Stimulated activated CD4-positive, alpha-beta T cell treated with anti-CD3 and anti-CD28 coated beads, Interleukin-4, amount 100 ng/mL, for 4 hours (primary cell): ENCODE data around the gene NUBP1.
"Not testable (repeated sequence)": the region's sequence is repeated elsewhere in the genome, so short reads cannot be mapped to it uniquely, and the experiment has no call there.

ENCODE experiments used
- DNase-seq, 2 experiments: peaks; one replicate each; pipeline ENCODE4 v3.0.0-alpha.2; 2020

NUBP1 gene

DNA sequence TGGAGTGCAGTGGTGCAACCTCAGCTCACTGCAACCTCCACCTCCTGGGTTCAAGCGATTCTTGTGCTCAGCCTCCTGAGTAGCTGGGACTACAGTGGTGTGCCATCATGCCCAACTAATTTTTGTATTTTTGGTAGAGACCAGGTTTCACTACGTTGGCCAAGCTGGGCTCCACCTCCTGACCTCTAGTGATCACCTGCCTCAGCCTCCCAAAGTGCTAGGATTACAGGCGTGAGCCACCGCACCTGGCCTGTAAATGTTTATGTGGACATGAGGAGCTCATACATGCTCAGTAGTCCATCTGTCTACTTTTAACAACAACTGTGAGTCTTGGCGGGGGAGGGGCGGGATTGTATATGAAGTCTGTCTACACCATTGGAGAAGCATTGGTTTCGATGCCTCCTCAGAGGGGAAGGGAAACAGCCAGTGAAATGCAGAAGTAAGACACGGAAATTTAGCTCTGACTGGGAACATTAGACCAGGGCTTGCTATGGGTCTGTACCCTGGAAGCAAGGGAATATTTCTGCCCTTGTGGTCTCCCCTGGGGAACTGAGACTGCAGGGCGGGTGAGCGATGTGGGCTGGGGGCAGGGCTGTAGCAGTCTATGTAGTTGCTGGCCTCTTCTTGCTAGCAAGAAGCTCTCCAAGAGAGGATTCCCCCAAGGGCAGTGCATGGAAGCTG is 9.3 kb downstream of the NUBP1 start:
- DNase-seq, result no peak

DNA sequence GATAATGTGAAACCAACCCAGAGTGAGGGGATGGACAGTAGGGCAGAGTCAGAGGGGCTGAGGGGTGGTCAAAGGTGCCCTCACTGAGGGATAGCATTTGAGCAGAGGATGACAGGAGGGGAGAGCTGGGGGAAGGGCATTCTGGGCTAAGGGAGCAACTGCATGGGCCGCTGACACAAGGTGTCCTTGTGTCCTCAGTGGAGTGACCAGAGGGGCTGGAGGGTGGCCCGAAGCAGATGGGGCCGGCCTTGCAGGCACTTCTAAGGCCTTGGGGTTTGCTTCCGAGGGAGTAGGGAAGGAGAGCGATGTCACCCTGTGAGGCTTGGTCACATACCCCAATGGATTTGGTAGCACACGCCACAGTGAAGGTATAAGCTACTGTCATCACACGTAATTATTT is 10.0 kb downstream of the NUBP1 start:
- DNase-seq, result no peak

DNA sequence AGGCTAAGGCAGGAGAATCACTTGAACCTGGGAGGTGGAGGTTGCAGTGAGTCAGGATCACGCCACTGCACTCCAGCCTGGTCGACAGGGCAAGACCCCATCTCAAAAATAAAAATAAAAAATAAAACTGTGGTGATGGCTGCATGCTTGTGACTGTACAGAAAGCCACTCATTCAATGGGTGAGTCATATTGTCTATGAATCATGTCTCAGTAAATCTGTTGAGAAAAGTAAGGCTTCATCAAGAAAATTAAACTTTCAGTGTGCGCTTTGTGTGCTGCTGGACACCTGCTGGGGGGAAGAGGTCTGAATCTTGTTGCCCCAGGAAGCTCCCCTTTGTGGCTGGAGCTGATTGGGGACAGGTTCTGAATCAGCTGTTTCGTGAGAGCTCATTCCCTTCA is 11.3 kb downstream of the NUBP1 start:
- no peak for DNase-seq

DNA sequence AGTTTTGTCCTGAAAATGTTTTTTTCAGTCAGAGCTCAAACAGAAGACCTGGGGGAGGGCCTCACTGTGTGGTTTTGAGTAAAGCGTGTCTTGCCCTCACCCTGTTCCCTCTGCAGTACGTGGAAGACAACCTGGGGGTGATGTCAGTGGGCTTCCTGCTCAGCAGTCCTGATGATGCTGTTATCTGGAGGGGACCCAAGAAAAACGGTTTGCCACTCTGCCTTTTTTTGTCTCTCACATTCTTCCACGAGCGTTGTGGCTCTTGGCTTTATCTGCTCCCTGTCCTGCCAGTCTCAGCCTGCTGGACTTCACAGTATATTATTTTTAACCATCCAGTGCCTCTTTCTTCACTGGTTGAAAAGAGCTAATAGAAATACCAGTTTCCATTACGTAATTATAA is 12.9 kb downstream of the NUBP1 start:
- DNase-seq, result no peak

DNA sequence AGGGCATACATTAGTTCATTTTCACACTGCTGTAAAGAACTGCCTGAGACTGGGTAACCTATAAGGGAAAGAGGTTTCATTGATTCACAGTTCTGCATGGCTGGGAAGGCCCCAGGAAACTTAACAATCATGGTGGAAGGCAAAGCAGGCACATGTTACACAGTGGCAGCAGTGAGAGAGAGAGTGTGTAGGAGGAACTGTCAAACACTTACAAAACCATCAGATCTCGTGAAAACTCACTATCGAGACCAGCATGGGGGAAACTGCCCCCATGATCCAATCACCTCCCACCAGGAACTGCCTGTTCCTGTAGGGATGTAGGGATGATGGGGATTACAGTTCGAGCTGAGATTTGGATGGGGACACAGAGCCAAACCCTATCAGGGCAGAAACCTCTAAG is 17.2 kb downstream of the NUBP1 start:
- no peak for DNase-seq

DNA sequence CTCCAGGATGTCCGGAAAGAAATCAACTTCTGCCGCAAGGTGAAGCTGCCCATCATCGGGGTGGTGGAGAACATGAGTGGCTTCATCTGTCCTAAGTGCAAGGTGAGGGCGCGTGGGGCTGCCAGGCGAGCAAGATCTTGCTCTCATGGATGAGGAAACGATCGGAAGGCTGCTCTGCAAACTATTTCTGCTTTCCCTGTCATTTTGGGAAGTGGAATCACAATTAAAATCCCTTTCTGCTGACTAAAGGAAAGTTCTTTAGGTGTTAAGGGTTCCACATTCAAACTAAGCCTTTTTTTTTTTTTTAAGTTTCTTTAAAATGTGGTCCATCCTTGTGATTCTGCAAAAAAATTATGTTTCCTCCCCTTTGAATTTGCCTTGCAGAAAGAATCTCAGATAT is 17.7 kb downstream of the NUBP1 start:
- DNase-seq, result no peak

DNA sequence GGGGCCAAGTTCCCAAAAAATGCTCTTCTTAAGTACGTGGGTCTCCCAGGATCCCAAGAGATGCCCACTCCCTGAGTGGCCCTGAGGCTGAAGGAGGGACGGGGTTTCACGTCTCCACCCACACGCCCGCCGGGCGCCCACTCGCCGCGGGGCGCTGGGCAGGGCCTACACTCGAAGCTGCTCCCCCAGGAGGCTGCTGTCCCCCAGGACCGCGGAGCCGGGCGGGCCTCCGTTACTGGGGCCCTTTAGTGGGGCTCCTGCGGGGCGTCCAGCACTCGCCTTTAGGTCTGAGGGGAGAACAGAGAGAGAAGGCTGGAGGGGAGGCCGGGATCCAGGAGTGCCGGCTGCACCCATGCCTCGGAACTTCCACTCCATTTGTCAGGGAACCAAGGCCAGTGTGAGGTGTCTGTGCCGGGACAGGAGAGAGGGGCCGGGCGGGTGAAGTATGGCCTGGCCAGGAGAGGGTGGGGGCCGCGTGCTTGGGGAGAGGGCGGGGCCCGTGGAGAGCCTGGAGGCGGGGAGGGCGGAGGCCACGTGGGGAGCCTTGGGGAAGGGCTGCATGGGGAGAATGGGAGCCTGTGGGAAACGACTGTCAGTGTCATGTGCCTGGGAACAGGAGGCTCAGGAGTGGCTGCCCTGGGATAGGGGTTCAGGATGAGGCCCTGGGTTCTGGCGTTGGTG is 18.8 kb downstream of the NUBP1 start:
- DNase-seq, result no peak

DNA sequence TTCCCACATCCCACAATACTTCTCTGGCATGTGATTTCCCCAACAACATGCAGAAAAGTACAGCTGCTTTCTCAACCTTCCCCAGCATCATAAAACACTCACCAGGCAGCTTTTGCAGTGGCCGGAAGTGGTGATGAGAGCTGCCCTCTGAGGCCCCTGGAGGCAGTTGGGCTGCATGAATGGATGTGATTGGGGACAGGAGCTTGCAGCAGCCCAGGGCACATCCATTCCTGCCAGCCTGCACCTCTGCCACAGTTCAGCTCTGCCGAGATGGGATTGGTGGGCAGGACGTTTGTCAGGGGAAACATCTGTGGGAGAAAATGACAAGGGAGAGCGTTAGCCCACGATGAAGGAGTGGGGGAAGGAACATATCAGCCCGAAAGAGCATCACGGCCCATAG is 19.8 kb downstream of the NUBP1 start:
- DNase-seq, result no peak

DNA sequence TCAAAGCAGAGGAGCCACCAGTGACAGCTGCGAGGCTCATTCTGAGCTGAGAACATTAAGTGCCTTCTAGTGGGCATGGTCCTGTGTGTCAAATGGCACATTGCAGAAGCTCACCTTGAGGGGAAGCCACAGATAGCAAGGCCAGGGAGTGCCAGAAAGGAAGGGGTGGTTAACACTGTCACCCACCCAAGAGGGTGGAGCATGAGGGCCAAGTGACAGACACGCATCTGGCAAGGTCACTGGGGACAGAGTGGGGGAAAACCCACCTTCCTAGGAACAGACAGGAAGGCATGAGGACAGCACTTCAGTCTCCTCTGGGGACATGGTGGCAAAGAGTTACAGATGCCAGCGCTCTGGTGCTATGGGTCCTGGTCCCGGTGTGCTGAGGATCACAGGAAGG is 22.1 kb downstream of the NUBP1 start:
- no peak for DNase-seq

DNA sequence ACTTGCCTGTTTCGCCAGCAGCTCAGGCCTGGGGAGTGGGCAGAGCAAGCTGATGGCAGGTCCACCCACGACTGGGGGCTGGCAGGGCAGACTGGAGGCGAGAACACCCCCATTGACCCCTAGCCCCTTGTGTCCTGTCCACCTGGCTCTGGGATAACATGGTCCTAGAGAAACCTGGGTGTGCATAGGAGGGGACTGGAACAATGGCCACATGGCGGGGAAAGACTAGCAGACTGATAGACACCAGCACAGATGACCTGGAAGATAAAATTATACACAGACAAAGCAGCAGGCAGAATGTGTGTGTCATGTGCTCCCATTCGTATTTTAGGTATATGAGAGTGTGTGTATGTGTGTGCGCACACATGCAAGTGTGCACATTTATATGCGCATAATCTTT is 23.5 kb downstream of the NUBP1 start:
- DNase-seq, result no peak

DNA sequence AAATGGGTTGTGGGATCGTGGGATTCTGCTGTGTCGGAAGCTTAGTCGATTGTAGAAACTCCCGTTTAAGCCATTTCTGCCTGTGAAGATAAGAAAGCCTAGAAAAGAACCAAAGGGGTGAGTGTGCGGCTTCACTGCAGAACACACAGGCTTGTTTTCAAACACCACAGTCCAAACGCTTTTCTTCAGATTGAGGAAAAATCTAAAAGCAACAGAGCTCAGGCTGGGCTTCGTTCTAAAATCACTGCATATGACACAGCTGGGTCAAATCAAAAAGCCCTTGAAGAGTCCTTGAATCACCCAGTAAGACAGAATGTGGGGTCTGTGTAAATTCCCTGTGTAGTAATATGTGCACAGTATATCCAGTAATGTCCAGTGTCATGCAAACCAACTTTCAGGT is 25.7 kb downstream of the NUBP1 start:
- no peak for DNase-seq

DNA sequence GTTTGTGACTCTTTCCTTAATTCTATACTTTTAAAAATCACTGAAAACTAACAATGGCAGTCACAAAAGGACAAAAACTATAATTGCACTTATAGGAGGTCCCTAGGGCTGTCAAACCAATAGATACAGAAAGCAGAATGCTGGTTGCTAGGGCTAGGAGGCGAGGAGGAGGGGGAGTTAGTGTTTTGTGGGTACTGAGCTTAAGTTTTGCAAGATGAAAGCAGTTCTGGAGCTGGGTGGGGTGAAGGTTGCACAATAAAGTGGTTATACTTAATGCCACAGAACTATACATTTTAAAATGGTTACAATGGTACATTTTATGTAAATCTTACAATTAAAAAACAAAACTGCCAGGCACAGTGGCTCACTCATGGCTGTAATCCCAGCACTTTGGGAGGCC is 27.3 kb downstream of the NUBP1 start:
- DNase-seq, result no peak

DNA sequence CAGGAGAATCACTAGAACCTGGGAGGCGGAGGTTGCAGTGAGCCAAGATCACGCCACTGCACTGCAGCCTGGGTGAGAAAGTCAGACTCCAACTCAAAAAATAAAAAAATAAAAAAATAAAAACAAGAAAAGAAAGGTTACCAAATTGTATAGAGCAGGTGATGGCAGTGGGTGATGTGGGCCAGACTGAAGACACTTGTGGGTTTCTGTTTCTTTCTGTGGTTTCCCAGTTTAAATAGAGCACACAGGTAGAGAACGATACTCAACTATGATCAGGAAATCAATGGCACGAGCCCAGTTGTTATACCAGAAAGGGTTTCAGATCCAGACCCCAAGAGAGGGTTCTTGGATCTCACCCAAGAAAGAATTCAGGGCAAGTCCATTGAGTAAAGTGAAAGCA is 32.6 kb downstream of the NUBP1 start:
- DNase-seq, result no peak

DNA sequence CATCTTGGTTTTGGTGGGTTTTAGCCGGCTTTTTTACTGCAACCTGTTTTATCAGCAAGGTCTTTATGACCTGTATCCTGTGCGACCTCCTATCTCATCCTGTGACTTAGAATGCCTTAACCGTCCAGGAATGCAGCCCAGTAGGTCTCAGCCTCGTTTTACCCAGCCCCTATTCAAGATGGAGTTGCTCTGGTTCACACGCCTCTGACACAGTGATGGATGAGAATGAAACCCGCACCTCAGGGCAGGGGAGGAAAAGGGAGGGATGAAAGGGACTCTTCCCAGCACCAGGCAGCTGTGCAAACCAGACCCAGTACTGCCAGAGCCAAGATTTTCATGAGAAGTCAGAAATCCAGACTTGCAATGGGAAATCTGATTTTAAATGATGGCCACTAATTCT is 33.3 kb downstream of the NUBP1 start:
- not testable (repeated sequence) for DNase-seq

DNA sequence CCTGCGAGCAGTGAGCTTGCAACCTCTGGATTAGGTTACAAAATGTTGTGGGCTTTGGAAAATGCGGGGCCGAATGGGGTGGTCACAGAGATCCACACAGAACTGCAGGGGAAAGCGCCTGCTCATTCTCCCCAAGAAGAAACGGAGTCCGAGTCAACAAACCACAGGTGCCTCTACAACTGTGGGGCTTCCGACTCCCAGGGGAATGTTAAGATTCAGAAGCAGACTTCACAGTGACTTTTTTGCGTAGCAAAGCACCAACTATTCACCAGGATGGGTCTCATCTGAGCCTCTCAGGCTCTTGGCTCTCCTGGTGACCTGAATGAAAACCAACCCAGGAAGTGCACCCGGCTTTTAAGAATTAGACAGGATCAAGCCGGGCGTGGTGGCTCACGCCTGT is 33.7 kb downstream of the NUBP1 start:
- no peak for DNase-seq

DNA sequence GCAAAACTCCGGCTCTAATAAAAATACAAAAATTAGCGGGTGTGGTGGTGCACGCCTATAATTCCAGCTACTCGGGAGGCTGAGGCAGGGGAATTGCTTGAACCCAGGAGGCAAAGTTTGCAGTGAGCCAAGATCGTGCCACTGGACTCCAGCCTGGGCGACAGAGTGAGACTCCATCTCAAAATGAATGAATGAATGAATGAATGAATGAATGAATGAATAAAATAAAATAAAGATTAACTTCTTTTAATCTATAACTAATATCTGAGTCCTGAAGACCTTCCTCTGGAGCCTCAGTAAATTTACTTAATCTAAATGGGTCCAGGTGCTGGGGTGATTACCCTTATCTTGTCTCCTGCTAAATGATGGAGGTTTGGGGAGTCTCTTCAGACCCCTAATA is 36.3 kb downstream of the NUBP1 start:
- not testable (repeated sequence) for DNase-seq

DNA sequence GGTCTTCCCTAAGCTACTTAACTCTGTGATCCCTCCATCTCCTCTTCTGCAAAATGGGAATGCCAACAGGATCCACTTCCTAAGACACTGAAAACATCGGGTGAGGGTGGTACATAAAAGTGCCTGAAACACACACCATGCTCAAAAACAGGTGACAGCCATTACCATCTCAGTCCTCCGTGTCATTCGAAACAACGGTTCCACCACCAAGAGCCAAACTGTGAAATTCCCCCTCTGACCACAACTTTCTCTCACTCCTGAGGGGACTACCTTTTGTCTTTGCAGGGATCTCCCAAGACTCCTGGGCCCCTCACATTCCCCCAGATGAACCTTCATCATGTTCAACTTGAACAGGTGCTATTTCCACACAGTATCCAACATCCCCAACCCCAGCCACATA is 37.0 kb downstream of the NUBP1 start:
- no peak for DNase-seq

DNA sequence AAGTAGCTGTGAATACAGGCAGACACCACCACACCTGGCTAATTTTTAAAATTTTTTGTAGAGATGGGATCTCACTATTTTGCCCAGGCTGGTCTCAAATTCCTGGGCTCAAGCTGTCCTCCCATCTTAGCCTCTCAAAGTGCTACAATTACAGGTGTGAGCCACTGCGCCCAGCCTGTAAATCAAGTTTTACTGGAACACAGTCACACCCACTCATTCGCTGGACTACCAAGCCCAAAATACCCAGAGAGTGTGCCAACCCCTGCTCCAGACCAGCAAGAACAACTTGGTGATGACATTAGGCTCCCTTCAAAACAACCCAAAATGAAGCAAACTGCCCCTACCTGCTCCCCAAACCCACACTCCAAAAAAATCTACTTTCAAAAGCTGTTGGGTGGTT is 39.0 kb downstream of the NUBP1 start:
- no peak for DNase-seq

DNA sequence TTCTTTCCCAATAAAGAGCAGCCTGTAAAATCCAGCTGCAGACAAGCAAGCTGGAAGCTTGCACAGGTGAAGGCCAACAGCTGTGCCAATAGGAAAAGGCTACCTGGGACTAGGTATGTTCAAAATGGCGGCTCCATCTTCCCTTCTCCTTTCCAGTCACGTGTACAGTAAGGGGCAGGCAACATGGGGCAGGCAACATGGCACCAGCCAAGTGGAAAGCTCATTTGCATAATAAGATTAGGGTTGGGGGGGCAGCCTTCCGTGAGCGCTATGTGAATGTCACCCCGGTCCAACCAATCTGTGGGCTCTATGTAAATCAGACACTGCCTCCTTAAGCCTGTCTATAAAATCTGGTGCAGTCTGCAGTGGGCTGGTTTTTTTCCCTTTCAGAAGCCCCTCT is 43.7 kb downstream of the NUBP1 start:
- DNase-seq, result no peak

DNA sequence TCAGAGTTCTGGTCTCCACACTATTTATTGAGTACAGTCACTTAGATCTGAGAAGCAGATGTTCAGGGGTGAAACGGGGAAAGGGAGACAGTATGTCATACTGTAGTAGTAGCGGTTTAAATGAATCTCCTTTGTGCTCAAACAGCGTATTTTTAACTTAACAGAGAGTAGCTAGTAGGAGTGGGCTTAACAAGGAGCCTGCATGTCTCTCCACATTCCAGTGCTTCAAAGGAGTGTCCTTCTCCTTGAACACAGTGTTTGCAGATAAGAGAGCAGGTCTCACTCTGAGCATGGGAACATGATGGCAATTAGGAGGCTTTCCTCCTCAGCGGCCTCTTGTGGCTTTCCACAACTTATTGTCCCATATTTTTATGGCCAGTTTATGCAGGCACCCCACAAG is 45.0 kb downstream of the NUBP1 start:
- not testable (repeated sequence) for DNase-seq

DNA sequence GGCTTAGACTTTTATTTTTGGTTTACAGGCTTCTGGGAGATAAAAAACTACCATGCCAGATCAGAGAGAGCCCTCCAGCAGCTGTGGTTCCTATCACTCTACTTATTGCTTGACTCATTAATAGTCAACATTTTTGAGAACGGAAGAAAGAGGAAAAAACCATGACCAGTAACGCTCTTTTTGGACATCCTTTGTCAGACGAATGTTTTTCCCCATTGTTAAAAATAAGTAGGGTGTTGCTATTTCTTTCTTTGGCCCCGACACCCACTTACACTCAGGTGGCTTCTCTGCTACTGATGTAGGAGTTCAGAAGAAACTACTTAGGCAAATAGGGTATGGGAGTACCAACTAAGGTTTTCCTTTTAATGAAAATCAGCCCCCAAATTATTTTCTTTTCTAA is 47.4 kb downstream of the NUBP1 start:
- no peak for DNase-seq

DNA sequence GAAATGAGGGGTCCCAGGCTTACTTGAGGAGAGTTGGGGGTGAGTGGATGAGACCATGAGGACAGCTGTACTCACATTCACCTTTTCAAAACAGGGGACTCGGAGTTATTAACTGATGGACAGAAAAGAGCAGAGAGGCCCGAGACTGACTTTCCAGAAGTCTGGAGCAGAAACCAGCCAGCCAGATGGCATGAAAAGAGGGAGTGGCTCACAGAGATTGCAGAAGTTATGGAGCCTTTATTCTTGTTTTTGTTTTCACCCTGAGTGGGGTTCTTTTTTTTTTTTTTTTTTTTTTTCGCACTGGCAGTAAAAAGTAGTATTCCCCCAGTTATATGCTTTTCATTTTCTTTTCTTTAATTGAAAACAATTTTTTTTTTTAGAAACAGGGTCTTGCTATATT is 56.1 kb downstream of the NUBP1 start:
- no peak for DNase-seq

DNA sequence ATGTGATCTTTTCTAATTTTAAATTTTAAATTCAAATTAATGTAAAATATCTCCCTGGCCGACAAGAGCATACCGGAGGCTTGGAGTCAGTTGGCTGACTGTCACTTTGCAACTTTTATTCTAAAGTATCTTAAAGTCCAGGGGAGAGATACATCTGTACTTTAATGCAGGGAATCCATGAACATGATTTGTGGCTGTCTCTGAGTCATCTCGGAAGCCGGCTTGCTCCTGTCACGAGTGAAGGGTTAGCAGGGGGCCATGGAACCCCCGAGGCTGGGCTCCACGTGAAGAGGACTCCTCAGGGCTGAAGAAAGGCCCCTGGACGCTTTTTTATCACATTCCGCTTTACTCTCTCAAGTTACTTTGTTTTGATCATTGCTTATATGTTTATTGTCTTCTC is 61.7 kb downstream of the NUBP1 start:
- DNase-seq, result no peak

DNA sequence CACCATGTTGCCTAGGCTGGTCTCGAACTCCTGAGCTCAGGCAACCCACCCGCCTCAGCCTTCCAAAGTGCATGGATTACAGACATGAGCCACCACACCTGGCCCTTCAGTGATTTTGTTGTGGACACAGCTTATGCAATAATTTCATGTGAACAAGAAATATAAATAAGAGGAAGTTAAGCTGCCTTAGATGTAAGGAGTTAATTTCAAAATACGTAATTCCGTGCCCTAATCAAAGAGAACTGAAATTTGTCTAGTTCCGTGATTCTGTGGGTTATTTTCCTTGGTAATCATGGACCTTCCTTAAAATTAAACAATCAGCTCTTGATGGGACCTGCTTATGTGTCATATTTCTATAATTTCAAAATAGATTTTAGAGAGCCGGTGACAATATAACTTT is 63.1 kb downstream of the NUBP1 start:
- no peak for DNase-seq

DNA sequence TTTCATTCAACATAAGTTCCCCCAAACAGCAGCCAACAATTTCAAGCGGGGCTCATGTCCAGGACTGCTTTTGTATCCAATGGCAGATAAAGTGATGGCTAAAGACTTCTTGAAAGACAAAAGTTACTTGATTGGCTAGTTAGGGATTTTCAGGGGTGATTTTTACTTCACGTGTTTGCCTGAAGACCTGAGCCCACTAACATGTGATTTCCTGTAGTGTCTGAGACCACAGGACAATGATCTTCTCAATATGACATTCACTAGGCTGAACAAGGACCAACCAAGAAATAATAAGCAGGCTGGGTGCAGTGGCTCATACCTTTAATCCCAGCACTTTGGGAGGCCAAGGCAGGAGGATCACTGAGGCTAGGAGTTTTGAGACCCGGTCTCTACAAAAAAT is 64.6 kb downstream of the NUBP1 start:
- no peak for DNase-seq
